ENCODE data around the gene SPATS2L.

DNA sequence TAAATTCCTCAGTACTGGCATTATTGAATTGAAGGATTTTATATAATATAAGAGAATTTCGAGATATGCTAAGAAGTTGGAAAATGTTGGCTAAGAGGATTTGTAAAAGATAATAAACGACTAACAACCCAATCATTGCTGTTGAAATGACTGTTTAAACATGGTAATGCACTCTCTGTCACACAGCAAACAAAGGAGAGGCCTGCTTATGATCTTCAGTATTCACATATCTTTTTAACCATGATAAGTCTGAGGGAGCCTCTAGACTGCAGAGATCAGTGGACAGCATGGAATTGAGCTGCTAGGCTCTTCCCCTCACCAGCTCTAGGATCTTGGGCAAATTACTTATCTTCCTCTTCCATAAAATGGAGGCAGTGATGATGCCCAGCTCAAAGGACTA is 200.7 kb downstream of the SPATS2L start:
- TF ChIP-seq, protein P1, sequence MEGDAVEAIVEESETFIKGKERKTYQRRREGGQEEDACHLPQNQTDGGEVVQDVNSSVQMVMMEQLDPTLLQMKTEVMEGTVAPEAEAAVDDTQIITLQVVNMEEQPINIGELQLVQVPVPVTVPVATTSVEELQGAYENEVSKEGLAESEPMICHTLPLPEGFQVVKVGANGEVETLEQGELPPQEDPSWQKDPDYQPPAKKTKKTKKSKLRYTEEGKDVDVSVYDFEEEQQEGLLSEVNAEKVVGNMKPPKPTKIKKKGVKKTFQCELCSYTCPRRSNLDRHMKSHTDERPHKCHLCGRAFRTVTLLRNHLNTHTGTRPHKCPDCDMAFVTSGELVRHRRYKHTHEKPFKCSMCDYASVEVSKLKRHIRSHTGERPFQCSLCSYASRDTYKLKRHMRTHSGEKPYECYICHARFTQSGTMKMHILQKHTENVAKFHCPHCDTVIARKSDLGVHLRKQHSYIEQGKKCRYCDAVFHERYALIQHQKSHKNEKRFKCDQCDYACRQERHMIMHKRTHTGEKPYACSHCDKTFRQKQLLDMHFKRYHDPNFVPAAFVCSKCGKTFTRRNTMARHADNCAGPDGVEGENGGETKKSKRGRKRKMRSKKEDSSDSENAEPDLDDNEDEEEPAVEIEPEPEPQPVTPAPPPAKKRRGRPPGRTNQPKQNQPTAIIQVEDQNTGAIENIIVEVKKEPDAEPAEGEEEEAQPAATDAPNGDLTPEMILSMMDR (IDR thresholded peaks at IDR 0.05; ENCODE audit: low read depth, low read length), result no peak
- TF ChIP-seq POLR2A (IDR thresholded peaks at IDR 0.05; ENCODE audit: extremely low read depth, insufficient read length) (no peak), MYC (IDR thresholded peaks at IDR 0.05; ENCODE audit: low read depth, low read length) (no peak)
- TF ChIP-seq, protein P2, sequence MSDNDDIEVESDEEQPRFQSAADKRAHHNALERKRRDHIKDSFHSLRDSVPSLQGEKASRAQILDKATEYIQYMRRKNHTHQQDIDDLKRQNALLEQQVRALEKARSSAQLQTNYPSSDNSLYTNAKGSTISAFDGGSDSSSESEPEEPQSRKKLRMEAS (IDR thresholded peaks at IDR 0.05; ENCODE audit: low read depth, low read length), result no peak
